NCI-H1694 treated with DMSO at 0.1 percent for 48 hours (cell line): ENCODE data around the gene ECT2L.
A peak's percentile ranks its signal among the peaks of the same experiment; 100 is the strongest.

Source experiments
- DNase-seq: peaks from one replicate; lab custom pipeline; 2025; lab: John Stamatoyannopoulos, UW

The ECT2L gene, protein sequence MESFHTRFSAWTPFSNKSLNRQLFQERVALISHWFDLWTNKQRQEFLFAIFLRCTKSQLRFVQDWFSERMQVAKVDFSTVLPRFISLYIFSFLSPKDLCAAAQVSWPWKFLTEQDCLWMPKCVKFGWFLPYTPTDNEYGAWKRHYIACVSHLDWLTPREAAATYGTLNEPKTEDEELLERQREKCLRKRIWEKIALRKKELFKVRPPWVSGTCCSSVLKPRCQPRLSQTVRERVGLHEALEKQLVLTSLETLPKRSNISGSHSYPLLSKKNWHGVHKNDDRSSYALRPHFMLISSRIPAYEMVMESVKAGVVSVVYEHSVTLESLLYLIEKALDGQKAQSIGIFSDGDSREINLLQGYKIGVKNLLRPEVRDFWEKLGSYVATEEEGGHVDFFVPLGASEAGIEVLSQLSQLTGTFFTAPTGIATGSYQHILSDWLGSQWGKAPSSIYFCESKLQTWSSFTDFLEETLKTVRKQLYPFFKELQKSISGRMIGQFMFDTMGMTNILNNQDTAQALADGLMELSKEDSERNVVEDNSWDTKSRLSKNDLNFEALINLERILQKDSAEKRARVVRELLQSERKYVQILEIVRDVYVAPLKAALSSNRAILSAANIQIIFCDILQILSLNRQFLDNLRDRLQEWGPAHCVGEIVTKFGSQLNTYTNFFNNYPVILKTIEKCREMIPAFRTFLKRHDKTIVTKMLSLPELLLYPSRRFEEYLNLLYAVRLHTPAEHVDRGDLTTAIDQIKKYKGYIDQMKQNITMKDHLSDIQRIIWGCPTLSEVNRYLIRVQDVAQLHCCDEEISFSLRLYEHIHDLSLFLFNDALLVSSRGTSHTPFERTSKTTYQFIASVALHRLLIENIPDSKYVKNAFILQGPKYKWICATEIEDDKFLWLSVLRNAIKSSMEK

DNA sequence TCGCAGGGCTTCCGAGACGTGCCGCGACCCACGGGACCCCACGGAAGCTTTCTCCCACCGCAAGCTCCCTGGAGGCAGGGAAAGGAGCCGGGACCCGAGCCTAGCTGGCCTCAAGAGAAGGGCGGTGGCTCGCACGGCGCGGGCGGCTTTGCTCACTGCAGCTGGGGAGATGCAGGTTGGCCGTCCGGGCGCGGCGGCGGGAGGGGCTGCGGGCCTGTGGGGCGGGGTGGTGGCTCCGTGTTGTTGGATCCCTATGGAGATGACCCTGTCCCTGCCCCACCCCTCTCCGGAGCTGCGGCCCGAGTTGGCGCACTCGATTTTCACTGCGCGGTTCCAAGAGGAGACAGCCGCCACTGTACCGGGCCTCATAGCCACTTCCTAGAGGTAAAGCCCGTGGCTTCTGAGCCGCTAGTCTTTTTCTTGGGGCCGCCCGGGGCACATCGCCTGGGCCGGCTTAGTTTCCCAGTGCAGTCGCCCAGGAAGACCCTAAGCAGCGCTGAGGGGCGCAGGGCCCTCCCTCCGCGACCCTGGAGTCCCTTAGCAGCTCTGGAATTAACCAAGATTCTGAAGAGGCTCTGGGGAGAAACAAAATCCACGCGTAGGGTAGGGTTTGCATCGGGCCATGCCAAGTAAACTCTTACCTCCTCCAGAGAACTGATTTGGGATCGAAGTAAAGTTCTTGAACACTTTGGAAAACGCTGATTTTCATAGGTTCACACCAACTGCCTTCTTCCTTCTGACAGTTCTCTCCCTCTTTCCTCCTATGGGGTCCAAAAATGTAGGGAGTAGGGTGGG, at the start of gene ECT2L:
ECT2L (plus strand) TSS at position 279 of the 795 bp plus-strand sequence. CDS start 17,188 bp downstream, outside the sequence.
- no peak for DNase-seq

DNA sequence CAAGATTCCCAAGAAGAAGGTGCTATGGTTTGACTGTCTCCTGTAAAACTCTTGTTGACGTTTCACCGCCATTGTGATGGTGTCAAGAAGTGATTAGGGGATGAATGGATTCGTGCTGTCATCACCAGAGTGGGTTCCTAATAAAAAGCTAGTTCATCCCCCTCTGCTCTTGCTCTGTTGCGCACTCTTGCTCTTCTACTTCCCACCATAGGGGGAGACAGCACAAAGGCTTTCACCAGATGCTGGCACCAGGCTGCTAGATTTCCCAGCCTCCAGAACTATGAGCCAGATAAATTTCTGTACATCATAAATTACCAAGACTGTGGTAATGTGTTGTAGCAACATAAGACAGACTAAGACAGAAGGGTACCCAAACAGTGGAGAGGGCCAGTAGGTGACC, 43.9 kb upstream of the ECT2L start:
- no peak for DNase-seq

DNA sequence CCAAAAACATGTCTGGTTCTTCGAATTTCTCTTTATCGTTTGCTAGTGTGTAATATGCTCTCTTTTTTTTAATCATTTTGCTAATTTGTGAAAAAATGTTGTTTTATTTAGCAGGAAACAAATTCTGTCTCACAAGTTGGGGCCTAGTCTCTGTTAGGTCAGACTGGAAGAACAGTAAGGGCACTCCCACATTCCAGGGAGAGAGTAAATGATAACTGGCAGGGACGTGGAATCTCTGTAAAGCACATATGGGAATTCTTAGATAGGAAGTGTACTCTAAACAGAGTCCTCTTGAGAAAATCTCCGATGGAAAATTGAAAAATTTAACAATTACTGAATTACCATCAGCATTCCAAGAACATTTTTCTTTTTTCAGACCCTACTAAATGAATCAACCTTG, 38.8 kb upstream of the ECT2L start:
- no peak for DNase-seq

DNA sequence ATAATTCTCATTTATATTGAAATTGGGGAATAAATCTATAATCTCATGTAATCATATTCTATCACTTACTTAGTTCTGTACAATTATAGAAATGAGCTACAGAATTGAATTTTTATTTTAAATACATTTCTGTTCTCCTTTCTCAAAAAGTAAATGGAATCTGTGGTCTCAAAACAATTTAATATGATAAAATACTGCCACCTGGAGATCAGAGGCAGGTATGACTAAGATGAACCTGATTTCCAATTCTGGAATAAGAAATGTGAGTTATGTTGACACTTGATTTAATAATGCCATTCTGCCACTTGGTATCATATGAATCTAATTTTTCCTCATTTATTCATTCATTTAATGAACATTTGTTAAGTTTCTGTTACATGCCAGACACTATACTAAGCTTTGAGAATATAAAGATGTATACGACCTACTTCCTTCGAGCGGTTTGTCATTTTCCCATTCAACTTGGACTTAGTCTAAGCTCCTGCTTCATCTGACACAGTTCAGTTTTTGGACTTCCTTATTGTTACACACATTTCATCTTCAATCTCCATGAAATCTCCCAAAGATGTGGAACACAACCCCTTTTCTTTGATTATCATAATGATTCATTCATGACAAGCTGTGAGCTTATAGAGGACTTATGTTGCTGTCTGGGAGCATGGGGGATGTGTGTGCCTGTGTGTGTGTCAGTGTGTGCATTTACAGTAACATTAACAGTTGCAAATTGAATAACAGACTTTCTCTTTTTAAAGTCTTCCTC, 29.8 kb upstream of the ECT2L start:
- DNase-seq: peak; percentile 52

DNA sequence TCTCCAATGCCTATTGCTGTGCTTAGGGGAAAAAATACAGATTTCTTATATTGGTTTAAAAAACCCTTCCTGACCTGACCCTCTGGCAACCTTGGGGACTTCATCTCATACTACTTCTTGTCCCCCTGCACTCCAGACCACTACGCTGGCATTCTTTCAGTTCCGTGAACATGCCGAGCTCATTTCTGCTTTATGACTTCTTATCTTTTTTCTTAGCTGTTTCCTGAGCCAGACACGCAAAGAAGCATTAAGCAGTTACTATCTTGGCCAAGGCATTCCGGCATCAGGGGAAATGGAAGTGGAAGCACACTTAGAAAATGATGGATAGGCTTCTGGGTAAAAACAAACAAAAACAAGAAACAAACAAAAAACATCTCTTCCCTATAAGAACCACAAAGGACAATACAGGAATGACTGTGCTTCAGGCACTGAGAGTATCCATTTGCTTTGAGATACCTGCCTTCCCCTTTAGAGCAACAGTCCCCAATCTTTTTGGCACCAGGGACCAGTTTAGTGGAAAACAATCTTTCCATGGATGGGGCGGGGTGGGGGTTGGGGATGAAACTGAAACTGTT, 26.7 kb upstream of the ECT2L start:
- DNase-seq: no peak

DNA sequence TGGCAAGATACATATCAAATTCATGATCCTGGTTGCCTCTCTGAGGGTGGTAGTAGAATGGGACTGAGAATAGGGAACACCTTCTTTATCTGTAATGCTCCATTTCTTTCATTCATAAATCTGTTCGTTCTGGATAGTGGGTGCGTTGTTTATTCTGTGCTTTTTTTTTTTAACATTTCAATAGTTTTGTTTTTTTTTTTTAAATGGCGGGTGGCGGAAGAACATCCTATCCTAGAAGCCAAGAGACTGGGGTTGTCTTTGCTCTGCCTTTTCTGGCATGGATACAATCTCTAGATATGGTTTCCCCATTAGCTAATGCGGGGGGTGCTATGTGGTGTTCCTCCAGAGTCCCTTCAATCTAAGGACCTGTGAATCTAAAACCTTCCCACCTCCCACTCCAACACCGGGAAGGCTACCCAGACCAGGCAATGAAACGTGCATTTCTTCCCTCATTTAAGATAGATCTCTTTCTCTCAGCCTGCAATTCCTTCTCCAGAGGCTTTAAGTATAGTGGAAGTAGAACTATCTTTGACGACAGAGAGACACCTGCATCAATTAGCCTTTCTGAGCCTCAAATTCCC, 23.2 kb upstream of the ECT2L start:
- no peak for DNase-seq

DNA sequence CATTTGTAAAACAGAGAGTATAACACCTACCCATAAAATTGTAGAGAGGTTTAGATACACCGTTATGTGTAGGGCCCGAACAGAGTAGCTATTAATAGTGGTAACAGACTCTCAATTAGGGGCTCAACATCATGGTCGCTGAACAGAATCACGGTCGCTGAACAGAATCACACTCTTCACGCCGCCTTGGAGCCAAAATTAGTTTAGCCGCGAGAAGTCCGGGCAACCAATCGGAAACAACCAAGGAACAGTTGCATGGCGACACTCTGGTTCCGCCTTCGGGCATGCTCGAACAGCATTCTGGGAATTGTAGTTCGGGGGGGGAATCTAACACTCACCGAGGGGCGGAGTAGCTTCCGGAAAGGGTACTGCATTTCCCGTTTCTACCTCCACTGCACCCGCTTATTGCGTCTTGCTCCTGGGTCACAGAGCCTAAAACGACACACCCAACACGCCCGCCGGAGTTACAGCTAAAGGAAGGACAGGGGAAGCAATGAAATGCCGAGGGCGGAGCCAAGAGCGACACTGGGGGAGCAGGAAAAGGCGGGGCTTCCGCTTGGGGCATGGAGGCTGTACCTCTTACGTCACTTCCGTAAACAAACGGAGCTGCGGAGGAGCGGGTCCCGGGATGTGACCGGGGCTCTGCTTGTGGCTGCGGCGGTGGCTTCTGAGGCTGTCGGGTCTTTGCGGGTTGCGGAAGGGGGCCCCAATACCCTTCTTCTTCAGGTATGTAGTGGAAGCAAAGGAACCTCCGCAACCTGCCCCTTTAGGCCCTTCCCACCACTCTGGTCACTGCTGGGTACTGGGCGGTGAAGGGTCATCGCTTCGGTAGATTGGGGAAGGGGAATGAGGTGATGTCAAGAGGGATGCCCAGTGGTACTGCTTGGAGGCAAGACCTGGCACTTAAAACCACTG, 22.5 kb upstream of the ECT2L start, which contains the start of gene CCDC28A:
CCDC28A (plus strand) TSS at position 593 of the 915 bp plus-strand sequence. CDS start 2,352 bp downstream, outside the sequence.
- DNase-seq: peak; percentile 97

DNA sequence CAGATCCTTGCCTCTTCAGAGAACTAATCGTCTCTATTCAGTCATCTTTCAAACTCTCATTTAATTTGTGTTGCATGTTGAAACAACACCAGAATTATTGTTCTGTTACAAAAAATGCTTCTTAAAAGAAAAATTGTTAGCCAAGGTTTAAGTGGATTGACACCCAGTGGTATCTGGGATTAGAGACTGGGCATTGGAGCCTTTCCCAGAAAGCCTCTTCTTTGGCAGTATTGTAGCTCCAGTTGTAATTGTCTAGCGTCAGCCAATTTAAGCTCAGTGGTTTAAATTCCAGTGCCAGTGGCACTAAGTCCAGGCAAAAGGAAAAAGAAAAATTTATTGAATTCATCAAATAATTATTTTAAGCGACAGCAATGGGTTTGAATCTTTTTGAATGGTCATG, 21.5 kb upstream of the ECT2L start:
- no peak for DNase-seq

DNA sequence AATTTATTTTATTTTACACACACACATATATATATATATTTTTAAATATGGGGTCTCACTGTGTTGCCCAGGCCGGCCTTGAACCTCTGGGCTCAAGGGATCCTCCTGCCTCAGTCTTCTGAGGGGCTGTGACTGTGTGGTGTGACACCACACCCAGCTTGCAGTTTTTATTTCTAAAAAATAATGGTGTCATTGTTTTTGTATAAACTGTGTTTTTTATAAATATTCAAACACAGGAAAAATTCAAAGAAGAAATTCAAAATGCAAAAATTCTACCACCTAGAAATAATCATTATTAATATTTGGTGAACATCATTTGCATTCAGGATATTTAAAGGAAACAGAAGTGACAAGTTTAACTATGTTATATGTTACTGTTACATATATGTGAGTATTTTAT, 19.2 kb upstream of the ECT2L start:
- DNase-seq: no peak

DNA sequence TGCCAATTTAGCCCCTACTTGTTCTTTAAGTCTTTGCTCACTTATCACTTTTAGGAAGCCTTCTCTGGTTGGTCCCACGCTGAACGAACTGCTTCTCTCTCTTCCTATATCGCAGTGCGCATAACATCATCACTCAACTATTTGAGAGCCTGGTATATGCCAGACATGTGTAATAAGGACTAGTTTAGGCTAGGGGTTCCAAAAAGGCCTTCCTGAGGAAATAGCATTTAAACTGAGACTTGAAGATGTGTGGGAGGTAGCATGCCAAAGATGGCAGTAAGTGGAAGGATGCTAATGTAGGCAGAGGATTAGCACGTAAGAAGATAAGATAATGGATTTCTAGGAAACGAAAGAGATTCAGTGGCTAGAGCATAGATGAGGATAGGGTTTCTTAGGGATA, 17.6 kb upstream of the ECT2L start:
- DNase-seq: no peak

DNA sequence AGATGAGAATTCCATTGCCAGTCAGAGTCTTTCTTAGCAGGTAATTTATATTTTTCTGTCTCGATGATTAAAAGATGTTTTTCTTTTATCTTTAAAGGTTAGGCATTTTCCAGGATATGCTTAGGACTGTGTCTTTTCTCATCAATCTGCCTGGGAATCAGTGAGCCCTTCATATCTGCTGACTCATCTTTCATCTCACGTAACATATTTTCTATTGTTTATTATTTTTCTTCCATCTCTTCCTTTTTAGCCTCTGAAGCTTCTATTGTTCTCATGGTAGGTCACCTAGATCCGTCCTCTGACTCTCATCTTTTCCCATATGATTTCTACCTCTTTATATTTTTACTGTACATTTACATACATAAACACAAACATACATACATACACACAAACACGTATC, 13.6 kb upstream of the ECT2L start:
- DNase-seq: no peak

DNA sequence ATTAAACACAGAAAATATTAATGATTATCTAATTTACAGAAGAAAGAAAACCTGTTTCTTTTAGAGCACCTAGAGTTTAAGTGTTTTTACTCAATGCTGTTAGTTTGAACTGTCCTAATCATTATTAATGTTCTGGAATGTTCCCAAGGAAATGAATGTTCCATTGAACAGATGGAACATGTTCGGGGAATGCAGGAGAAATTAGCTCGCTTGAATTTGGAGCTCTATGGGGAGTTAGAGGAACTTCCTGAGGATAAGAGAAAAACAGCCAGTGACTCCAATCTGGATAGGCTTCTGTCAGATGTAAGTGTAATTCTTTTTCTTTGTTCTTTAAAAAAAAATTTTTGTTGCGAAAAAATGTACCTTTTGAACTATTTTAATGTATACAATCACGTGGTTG, 10.8 kb upstream of the ECT2L start:
- DNase-seq: no peak

DNA sequence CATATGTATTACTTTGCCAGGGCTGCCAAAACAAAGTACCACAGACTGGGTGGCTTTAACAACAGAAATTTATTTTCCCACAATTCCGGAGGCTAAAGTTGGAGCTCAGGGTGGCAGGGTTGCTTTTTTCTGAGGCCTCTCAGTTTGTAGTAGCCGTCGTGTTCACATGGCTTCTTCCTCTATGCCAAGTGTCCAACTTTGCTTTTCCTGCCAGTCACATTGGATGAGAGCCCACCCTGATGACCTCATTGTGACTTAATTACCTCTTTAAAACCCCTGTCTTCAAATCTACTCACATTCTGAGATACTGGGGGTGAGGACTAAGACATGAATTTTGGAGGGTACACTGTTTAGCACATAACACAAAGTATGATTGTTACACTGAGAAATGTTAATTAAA, 9.9 kb upstream of the ECT2L start:
- DNase-seq: peak; percentile 53

DNA sequence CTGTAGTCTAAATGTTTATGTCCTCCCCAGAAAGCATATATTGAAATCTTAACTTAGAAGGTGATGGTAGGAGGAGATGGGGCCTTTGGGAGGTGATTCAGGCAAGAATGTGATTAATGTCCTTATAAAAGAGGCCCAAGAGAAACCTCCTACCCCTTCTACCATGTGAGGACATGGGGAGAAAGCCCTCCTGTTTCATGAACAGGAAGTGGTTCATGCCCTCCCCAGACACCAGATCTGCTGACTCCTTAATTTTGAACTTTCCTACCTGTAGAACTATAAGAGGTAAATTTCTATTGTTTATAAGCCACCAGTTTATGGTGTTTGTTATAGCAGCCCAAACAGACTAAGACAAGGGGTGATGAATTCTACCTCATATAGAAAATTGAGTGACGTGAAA, 8.7 kb upstream of the ECT2L start:
- no peak for DNase-seq

DNA sequence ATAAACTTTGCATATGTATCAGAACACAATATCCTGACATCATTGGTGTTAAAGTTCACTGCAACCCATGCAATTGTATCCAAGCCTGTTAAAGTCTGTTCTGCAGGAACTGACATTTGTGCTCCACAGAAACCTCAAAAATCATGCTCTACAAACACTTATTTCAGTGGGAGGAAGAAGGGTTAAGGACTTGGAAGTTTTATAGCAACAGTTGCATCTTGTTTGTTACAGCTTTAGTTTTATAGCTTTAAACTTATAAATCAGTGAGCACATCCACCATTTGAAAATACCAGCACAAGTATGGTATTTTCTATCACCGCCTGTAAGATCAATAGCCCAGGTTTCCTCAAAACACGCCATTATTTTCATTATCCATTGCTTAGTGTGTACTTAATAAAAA, 884 bp downstream of the ECT2L start:
- DNase-seq: no peak

DNA sequence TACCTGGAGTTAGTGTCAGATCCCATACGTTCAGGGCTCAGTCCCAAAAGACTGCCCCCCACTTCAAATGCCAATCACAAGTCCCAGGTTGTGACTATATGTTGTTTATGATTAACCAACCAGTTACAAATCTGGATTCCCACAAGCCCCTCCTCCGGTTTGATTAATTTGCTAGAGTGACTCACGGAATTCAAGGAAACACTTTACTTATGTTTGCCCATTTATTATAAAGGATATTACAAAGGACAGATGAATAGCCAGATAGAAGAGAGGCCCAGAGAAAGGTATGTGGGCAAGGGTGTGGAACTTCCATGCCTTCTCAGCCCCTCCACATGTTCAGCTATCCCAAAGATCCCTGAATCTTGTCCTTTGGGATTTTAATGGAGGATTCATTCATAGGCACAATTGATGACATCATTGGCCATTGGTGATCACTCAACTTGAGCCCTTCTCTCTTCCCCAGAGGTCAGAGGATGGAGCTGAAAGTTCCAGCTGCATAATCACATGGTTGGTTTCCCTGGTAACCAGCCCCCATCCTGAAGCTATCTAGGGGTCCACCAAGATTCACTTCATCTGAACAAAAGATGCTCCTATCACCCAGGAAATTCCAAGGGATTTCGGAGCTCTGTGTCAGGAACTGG, 2.0 kb downstream of the ECT2L start:
- no peak for DNase-seq

DNA sequence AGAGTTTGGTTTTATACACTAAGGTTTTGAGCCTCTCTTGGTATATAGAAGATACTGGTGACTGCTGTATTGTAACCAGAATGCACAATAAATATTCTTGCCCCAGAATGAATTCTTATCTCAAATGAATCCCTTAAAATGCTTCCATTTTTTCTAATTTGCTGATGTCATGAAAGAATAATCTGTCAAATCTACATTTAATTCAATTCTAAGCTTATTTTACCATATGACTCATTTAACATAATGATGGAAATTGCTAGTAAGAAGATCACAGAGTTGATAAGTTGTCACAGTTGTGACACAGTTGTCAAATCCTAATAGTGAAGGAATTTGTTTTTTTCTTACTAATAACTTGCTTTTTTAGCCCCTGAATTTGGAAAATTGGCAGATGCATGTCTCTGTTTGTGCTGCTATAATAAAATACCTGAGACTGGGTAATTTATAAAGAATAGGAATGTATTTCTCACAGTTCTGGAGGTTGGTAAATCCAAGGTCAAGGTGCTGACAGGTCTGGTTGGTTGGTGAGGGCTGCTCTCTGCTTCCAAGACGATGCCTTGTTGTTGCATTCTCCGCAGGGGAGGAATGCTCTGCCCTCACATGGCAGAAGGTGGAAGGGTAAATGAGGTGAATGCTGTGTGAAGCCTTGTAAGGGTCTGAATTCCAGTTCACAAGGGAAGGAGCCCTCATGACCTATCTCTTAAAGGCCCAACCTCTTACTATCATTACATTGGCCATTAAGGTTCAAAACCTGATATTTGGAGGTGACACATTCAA, 4.7 kb downstream of the ECT2L start:
- no peak for DNase-seq

DNA sequence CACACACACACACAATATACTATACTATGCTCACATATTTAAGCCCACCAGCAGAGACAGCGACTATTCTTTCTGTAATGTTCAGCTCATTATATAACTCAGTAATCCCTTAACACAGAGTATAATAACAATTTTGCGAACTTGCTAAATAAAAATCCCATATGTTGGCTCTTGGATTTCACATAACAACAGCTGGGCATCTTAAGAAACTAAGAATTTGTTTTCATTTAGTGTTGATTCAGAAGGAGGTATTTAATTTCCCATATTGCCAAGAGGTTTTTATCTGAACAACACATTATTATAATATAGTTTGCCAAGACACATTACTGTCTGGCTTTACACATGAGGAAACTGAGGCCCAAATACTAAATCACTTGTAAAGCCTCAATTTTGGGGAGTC, 7.4 kb downstream of the ECT2L start:
- peak; percentile 13 for DNase-seq
